IgD-negative memory B cell (primary cell): Measurements from ENCODE around the gene SZT2. TPM values are rescaled to one million over a fixed set of nuclear protein-coding genes. Genes with fewer than 3 reads are reported as not detected.
"Not testable (repeated sequence)": the region's sequence is repeated elsewhere in the genome, so short reads cannot be mapped to it uniquely, and the experiment has no call there.

Experiments used
- H3K27ac Mint-ChIP-seq, 3 donors: one replicate each; pipeline ENCODE4 v1.8.0; 2020 to 2022; ENCODE audit warnings: mild to moderate bottlenecking in 3 of 3, mixed read lengths in 3 of 3, moderate library complexity in 1 of 3
- H3K27me3 Mint-ChIP-seq: one replicate; pipeline ENCODE4 v1.8.0; 2021; ENCODE audit warnings: mixed read lengths
- H3K36me3 Mint-ChIP-seq: one replicate; pipeline ENCODE4 v1.8.0; 2020; ENCODE audit warnings: mild to moderate bottlenecking, mixed read lengths
- H3K4me1 Mint-ChIP-seq, 3 donors: one replicate each; pipeline ENCODE4 v1.8.0; 2020 to 2022; ENCODE audit warnings: mixed read lengths in 3 of 3, mild to moderate bottlenecking in 1 of 3
- H3K4me3 Mint-ChIP-seq, 4 donors: one replicate each; pipeline ENCODE4 v1.8.0; 2020 to 2022; ENCODE audit warnings: mild to moderate bottlenecking in 4 of 4, mixed read lengths in 4 of 4, moderate library complexity in 3 of 4
- H3K9me3 Mint-ChIP-seq, 3 donors: one replicate each; pipeline ENCODE4 v1.8.0; 2020 to 2021; ENCODE audit warnings: mixed read lengths in 3 of 3, mild to moderate bottlenecking in 1 of 3
- polyA plus RNA-seq: library from polyadenylated mRNA; unstranded; fragments of 300-500 nt; fragmentation: Illumina TruSeq; gene quantifications from one replicate; pipeline ENCODE4 v1.2.3, GENCODE V29; 2021

The SZT2 gene
- polyA plus RNA-seq, 1 donor from 2014 or later, result 8.0 TPM

DNA sequence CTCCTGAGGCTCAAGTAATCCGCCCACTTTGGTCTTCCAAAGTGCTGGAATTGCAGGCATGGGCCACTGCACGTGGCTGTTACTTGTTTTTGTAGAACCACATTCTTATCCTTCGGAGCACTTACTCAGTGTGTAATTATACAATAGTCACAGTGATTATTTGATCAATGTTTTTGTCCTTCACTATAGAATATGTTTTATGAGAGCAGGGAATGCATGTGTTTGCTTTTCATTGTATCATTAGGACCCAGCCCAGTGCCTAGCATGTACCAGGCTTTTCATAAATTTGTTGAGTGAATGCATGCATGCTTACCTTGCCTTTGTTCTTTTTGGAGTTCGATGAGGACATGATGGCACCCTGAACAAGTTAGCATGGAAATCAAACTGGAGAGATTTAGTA, 5.8 kb downstream of the SZT2 start:
- Mint-ChIP-seq H3K27me3 (no peaks in the 10 kb centered on the region), H3K4me1 (peaks cover 18 to 20% (median 18%) of the 10 kb centered on the region in 3 donors), H3K36me3 (peaks cover 6% of the 10 kb centered on the region), H3K27ac (no peak overlapping the region), H3K9me3 (no peaks in the 10 kb centered on the region), H3K4me3 (no peak overlapping the region)

DNA sequence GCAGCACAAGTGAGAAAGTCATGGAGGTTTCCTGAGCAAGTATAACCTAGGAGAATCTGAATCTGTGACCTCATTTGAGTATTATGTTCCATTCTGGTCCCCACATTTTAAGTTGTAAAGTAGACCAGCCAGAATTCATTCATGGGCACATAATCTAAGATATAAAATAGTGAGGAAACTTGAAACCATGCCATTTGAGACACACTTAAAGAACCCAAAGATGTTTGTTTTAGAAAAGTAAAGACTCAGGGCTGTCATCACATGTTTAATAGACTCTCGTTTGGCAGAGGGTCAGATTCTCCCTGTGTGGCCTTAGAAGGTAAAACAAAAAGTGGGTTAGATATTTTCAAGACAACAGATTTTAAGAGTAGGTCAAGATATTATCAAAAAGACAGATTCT, 6.4 kb downstream of the SZT2 start:
- peak overlapping the region in 1 of 3 donors; percentile 43 for H3K27ac Mint-ChIP-seq
- peaks cover 15 to 19% (median 15%) of the 10 kb centered on the region in 3 donors for H3K4me1 Mint-ChIP-seq
- no peaks in the 10 kb centered on the region for H3K9me3 Mint-ChIP-seq
- H3K27me3 Mint-ChIP-seq, result no peaks in the 10 kb centered on the region
- H3K36me3 Mint-ChIP-seq, result peaks cover 6% of the 10 kb centered on the region
- H3K4me3 Mint-ChIP-seq, result no peak overlapping the region

DNA sequence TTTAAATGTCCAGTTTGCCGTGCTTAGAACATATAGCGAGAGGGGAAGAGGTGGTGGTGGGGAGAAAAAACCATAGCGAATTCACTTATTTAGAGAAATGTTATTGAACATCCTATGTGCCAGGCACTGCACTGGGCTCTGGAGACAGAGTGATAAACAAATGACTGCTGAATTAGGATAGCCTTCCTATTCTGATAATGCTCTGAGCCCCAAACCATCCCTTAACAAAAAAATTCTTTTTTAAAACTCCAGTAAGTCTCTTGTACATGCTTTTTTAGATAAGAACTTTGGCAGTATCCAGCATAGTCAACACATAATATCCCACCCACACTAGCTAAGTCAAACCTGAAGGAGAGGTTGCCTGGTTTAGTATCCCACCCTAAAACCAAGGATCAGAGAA, 8.5 kb downstream of the SZT2 start:
- H3K27ac Mint-ChIP-seq, result no peak overlapping the region
- no peak overlapping the region for H3K4me3 Mint-ChIP-seq
- H3K36me3 Mint-ChIP-seq, result peaks cover 12% of the 10 kb centered on the region
- peaks cover 11 to 15% (median 13%) of the 10 kb centered on the region in 3 donors for H3K4me1 Mint-ChIP-seq
- H3K27me3 Mint-ChIP-seq, result no peaks in the 10 kb centered on the region
- H3K9me3 Mint-ChIP-seq, result no peaks in the 10 kb centered on the region

- Mint-ChIP-seq H3K4me1 (peaks cover 4 to 13% (median 10%) of the 10 kb centered on the region in 3 donors), H3K36me3 (peaks cover 13% of the 10 kb centered on the region)
- H3K4me3 Mint-ChIP-seq, H3K27me3 Mint-ChIP-seq, H3K27ac Mint-ChIP-seq, H3K9me3 Mint-ChIP-seq: not testable (repeated sequence)
Observed at GRCh38 chr1:43400441-43400840, 10.7 kb downstream of the SZT2 start.

DNA sequence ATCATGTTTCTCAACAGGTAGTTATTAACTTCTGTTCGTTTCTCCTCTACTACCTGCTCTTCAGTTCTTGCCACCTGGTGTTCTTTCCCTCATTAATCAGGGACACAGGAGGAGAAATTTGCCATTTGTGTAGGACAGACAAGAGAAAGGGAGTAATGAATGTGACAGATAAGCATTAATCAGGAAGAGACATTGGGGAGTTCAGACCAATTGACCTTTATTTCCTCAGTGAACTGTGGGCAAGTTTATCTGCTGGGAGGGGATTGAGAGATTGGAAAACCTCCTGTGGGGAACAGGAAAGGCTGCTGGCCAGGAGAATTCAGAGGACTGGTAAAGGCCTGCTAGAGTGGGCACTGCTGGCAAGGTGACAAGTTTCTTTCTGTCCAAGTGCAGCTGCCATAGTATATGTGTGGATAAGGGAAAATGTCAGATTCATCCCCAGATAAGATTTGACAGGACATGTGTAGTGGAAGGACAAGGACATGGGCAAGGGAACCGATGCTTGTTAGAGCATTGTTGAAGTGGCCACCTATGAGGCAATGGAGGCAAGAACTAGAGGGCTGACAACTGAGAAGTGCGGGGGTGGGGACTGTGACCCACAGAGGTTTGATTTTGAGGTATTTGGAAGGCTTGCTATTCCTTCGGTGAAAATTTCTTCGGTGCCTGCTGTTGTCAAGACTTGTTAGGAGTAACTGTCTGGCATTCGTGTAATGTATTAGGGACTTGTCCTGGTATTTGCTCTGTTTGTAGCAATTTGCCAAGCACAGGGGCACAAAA, 12.6 kb downstream of the SZT2 start:
- Mint-ChIP-seq H3K27me3 (no peaks in the 10 kb centered on the region), H3K4me1 (peaks cover 4 to 9% (median 5%) of the 10 kb centered on the region in 3 donors), H3K4me3 (no peak overlapping the region), H3K9me3 (no peaks in the 10 kb centered on the region), H3K36me3 (peaks cover 12% of the 10 kb centered on the region), H3K27ac (no peak overlapping the region)

GRCh38 chr1:43404353-43404752, 14.7 kb downstream of the SZT2 start:
- Mint-ChIP-seq H3K27ac (no peak overlapping the region), H3K4me3 (no peak overlapping the region), H3K9me3 (no peaks in the 10 kb centered on the region)

GRCh38 chr1:43405219-43405875, 15.6 kb downstream of the SZT2 start:
- no peak overlapping the region for H3K27ac Mint-ChIP-seq
- peaks cover 13% of the 10 kb centered on the region for H3K36me3 Mint-ChIP-seq
- H3K9me3 Mint-ChIP-seq, result no peaks in the 10 kb centered on the region
- H3K4me1 Mint-ChIP-seq, result peaks cover 2 to 7% (median 4%) of the 10 kb centered on the region in 3 donors
- no peaks in the 10 kb centered on the region for H3K27me3 Mint-ChIP-seq
- H3K4me3 Mint-ChIP-seq, result no peak overlapping the region

More at GRCh38 chr1:43404353-43404752, 14.7 kb downstream of the SZT2 start:
- Mint-ChIP-seq H3K27me3 (no peaks in the 10 kb centered on the region), H3K36me3 (peaks cover 13% of the 10 kb centered on the region), H3K4me1 (peaks cover 2 to 7% (median 4%) of the 10 kb centered on the region in 3 donors)

DNA sequence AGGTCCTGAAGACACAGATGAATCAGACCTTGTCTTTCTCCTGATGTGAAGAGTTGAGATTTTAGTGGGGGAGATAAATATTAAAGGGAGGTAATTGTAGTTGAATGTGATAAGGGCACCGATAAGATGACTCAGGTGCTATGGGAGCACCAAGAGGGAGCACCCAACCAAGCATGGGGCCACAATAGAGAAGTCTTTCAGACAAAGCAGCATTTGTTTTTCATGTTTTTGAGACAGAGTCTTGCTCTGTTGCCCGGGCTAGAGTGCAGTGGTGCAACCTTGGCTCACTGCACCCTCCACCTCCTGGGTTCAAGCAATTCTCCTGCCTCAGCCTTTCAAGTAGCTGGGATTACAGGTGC, 16.2 kb downstream of the SZT2 start:
- no peak overlapping the region for H3K4me3 Mint-ChIP-seq
- no peaks in the 10 kb centered on the region for H3K27me3 Mint-ChIP-seq
- peaks cover 2 to 7% (median 4%) of the 10 kb centered on the region in 3 donors for H3K4me1 Mint-ChIP-seq
- H3K9me3 Mint-ChIP-seq, result no peaks in the 10 kb centered on the region
- peak overlapping the region in 1 of 3 donors; percentile 39 for H3K27ac Mint-ChIP-seq
- H3K36me3 Mint-ChIP-seq, result peaks cover 13% of the 10 kb centered on the region

DNA sequence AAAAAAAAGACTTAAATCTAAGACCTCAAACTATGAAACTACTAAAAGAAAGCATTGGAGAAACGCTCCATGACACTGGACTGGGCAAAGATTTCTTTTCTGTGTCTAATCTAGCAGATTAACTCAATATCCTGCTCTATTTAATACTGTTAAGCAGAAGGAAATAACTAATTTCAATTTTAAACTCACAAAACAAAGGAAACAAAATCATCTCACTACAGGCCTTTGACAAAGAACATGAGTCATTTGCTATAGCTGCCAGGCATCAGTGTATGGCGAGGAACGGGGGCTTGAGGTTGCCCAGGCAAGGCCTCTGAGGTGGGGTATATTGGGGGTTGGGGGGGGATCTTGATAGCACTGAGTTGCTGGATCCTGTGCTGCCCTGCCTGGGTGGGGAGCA, 20.9 kb downstream of the SZT2 start:
- no peaks in the 10 kb centered on the region for H3K4me1 Mint-ChIP-seq
- no peaks in the 10 kb centered on the region for H3K9me3 Mint-ChIP-seq
- no peak overlapping the region for H3K4me3 Mint-ChIP-seq
- peaks cover 11% of the 10 kb centered on the region for H3K36me3 Mint-ChIP-seq
- H3K27ac Mint-ChIP-seq, result no peak overlapping the region
- no peaks in the 10 kb centered on the region for H3K27me3 Mint-ChIP-seq

GRCh38 chr1:43413426-43413825, 23.7 kb downstream of the SZT2 start:
- H3K4me3 Mint-ChIP-seq, H3K36me3 Mint-ChIP-seq, H3K4me1 Mint-ChIP-seq, H3K27me3 Mint-ChIP-seq, H3K9me3 Mint-ChIP-seq, H3K27ac Mint-ChIP-seq: not testable (repeated sequence)

DNA sequence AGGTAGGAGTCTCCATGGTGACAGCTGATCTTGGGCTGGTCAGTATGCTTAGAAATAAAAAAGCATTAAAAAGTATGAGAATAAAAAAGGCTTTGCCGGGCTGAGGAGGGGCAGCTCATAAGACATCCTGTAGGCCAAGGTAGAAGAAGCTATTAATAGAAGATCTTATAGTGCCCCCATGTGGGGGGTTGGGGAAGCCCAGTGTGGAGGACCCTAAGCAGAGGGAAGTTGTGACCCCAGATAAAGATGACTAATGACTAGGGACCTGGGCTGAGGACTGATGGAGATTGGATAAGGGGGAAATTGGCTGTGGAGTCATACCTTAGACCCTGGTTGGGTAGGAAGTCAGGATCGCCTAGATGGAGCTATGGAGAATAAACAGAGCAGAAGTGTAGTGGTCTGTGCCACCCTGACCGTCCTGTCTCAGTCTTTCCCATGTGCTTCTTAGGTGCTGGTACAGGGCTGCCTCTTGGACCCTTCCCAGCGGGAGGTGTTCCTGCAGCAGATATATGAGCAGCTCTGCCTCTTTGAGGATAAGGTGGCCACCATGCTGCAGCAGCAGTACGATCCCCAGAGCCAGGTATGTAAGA, 25.0 kb downstream of the SZT2 start:
- H3K27me3 Mint-ChIP-seq, result no peaks in the 10 kb centered on the region
- no peaks in the 10 kb centered on the region for H3K4me1 Mint-ChIP-seq
- H3K9me3 Mint-ChIP-seq, result no peaks in the 10 kb centered on the region
- H3K27ac Mint-ChIP-seq, result no peak overlapping the region
- H3K36me3 Mint-ChIP-seq, result peaks cover 5% of the 10 kb centered on the region
- no peak overlapping the region for H3K4me3 Mint-ChIP-seq

DNA sequence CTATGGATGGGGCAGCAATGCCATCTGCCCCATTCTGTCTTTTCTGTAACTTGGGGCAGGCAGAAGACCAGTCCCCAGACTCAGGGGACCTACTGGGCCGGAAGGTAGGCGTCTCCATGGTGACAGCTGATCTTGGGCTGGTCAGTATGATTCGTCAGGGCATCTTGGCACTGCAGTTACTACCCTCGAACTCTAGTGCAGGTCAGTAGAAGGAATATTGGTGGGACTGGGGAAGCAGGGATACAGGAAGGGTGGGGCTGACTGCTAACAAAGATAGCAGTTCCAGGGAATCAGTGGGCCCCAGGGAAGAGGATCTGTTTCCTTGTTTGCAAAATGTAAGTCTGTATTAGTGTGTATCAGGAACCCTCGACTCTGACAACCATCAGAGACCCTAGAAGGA, 26.2 kb downstream of the SZT2 start:
- Mint-ChIP-seq H3K27me3 (no peaks in the 10 kb centered on the region), H3K9me3 (no peaks in the 10 kb centered on the region), H3K27ac (no peak overlapping the region), H3K4me1 (no peaks in the 10 kb centered on the region), H3K36me3 (peaks cover 5% of the 10 kb centered on the region), H3K4me3 (no peak overlapping the region)

DNA sequence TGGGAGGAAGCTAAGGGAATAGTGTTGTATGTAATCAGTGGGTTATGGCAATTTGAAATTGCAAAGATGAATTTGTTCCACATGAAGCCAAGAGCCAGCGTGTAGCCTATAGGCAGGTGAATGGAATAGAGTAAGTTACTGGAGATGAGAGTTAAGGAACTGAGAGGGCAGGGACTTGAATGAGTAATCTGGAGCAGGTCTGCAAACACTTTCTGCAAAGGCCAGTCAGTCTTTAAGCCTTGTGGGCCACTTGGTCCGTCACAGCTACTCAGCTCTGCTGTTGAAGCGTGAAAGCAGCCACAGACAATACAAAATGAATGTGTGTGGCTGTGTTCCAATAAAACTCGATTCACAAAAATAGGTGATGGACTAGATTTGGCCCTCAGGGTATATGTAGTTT, 29.2 kb downstream of the SZT2 start:
- Mint-ChIP-seq H3K4me3 (no peak overlapping the region), H3K27ac (no peak overlapping the region), H3K27me3 (no peaks in the 10 kb centered on the region), H3K9me3 (no peaks in the 10 kb centered on the region), H3K36me3 (peaks cover 8% of the 10 kb centered on the region), H3K4me1 (peaks cover 0 to 2% (median 0%) of the 10 kb centered on the region in 3 donors)

GRCh38 chr1:43419627-43420425, 30.1 kb downstream of the SZT2 start:
- Mint-ChIP-seq H3K27me3 (no peaks in the 10 kb centered on the region), H3K27ac (peak overlapping the region in 1 of 3 donors; percentile 33), H3K4me1 (peaks cover 0 to 2% (median 0%) of the 10 kb centered on the region in 3 donors), H3K9me3 (no peaks in the 10 kb centered on the region), H3K36me3 (peaks cover 5% of the 10 kb centered on the region), H3K4me3 (no peak overlapping the region)

GRCh38 chr1:43420874-43421273, 31.2 kb downstream of the SZT2 start:
- Mint-ChIP-seq H3K27me3 (no peaks in the 10 kb centered on the region), H3K36me3 (peaks cover 3% of the 10 kb centered on the region), H3K27ac (peak overlapping the region in 1 of 3 donors; percentile 34), H3K4me3 (no peak overlapping the region), H3K4me1 (peaks cover 0 to 2% (median 0%) of the 10 kb centered on the region in 3 donors), H3K9me3 (no peaks in the 10 kb centered on the region)
